ENCODE results near the gene RNF34. TPM values are rescaled to one million over a fixed set of nuclear protein-coding genes. Genes with fewer than 3 reads are reported as not detected.
"Not testable (repeated sequence)": the region's sequence is repeated elsewhere in the genome, so short reads cannot be mapped to it uniquely, and the experiment has no call there.

RNF34 gene
- total RNA-seq (2014; rRNA removed; shearing (Covaris generic)) = 61.0 and 66.2 TPM in 2 replicates

DNA sequence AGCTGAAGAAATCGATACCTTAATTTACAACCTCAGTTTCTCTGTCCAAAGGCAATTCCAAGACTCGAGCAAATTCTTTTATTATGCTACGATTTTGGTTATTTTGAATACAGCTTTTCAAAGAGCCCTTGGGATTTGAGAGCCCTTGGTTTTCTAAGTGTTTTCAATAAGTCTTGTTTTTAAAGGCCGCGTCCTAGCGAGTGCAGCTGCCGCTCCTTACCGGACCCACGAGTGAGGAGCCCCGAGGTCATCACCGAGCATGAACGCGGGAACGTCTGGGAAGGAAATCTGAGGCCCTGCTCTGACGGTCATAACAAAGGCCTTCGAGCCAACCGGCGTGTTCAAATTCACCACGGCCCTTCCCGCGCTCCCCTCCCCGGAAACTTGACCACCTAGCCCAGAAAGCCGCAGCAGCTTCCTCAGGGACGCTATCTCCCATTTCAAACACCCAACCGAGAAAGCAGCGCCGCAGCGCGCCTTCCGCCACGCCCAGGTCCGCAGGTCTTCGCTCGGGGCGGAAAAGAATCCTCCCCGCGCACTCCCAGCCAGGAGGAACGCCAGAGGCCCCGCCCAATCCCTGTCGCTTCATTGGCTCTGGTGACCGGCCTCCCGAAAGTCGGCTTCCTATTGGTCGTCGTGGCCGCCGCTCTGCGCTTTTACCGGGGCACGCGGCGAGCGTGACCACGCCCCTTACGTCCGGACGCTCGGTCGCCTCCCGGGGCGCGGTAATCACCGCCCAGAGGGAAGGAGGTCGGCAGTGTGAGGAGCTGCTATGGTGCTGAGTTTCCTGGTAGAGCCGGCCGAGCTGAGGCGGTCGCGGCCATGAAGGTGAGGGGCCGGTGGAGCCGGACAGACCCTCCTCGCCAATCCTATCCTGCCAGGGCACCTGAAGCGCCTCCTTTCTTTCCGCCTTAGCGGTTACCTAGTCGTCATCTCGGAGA is at the start of gene RNF34:
RNF34 (plus strand) TSS at position 728 of the 941 bp plus-strand sequence; CDS start at position 823, 95 bp downstream.
- Histone ChIP-seq H3K27me3 (no peaks in the 10 kb centered on the region), H3K9me3 (replicated peaks) (no peaks in the 10 kb centered on the region), H3K27ac (peak within 1 kb of the TSS; percentile 82), H3K4me3 (peak within 1 kb of the TSS; percentile 85), H3K4me1 (peaks cover 6% of the 10 kb centered on the region), H3K36me3 (peaks cover 7% of the 10 kb centered on the region; the same call in 1 of the 2 replicates)
- DNase-seq = peak; percentile 99

- peak; percentile 97 to 99 for DNase-seq
- Histone ChIP-seq H3K27me3 (no peaks in the 10 kb centered on the region), H3K4me3 (peak within 1 kb of the TSS; percentile 75), H3K9me3 (replicated peaks) (no peaks in the 10 kb centered on the region), H3K4me1 (no peaks in the 10 kb centered on the region; the same call in 1 of the 2 replicates), H3K36me3 (no peaks in the 10 kb centered on the region; the same call in 1 of the 2 replicates), H3K27ac (peak within 1 kb of the TSS; percentile 60)
Measured at GRCh38 chr12:121351820-121352681, 47.9 kb upstream of the RNF34 start, which contains the start of gene ANAPC5. ANAPC5 (minus strand) TSS chr12:121352411; CDS start chr12:121352340, 71 bp downstream.

DNA sequence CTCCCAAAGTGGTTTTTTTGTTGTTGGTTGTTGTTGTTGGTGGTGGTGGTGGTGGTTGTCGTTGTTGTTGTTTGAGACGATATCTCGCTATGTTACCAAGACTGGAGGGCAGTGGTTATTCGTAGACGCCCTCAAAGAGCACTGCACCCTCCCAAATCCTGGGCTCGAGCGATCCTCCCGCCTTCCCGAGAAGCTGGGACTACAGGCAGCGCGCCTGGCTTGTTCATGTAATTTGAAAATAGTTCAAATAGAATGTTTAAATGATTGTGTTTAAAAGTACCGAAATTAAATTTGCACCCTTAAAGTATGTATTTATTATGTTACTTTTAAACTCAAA is 47.3 kb upstream of the RNF34 start:
- peak overlapping the region; percentile 75 for H3K4me3 ChIP-seq
- H3K36me3 ChIP-seq = no peaks in the 10 kb centered on the region; the same call in 1 of the 2 replicates
- H3K4me1 ChIP-seq = no peaks in the 10 kb centered on the region; the same call in 1 of the 2 replicates
- no peak for DNase-seq
- peak overlapping the region; percentile 60 for H3K27ac ChIP-seq
- H3K9me3 ChIP-seq (replicated peaks) = no peaks in the 10 kb centered on the region
- H3K27me3 ChIP-seq = no peaks in the 10 kb centered on the region

DNA sequence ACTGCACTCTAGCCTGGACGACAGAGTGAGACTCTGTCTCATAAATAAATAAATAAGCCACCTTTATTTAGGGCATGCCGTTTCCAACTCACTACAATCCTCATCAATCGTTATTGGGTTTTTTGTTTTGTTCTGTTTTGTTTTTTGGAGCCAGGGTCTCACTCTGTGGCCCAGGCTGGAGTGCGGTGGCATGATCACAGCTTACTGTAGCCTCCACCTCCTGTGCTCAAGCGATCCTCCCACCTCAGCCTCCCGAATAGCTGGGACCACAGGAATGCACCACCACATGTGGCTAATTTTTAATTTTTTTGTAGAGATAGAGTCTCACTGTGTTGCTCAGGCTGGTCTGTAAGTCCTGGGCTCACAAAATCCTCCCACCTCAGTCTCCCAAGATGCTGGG is 44.1 kb upstream of the RNF34 start:
- Histone ChIP-seq H3K36me3 (no peaks in the 10 kb centered on the region), H3K4me1 (no peaks in the 10 kb centered on the region; the same call in 1 of the 2 replicates), H3K4me3 (no peak overlapping the region), H3K27me3 (no peaks in the 10 kb centered on the region), H3K9me3 (replicated peaks) (no peaks in the 10 kb centered on the region), H3K27ac (no peak overlapping the region)
- no peak for DNase-seq

GRCh38 chr12:121356657-121357056 is 43.3 kb upstream of the RNF34 start:
- Histone ChIP-seq H3K36me3 (no peaks in the 10 kb centered on the region), H3K27me3 (no peaks in the 10 kb centered on the region), H3K9me3 (replicated peaks) (no peaks in the 10 kb centered on the region), H3K4me1 (no peaks in the 10 kb centered on the region), H3K27ac (no peak overlapping the region), H3K4me3 (no peak overlapping the region)
- DNase-seq = no peak

DNA sequence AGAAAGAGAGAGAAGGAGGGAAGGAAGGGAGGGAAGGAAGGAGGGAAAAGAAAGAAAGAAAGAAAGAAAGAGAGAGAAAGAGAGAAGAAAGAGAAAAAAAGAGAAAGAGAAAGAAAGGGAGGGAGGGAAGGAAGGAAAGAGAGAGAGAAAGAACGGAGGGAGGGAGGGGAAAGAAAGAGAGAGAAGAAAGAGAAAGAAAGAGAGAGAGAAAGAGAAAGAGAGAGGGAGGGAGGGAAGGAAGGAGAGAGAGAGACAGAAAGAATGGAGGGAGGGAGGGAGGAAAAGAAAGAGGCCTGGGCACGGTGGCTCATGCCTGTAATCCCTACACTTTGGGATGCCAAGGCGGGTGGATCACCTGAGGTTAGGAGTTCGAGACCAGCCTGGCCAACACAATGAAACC is 42.6 kb upstream of the RNF34 start:
- no peak overlapping the region for H3K27ac ChIP-seq
- H3K27me3 ChIP-seq = no peaks in the 10 kb centered on the region
- no peaks in the 10 kb centered on the region for H3K9me3 ChIP-seq (replicated peaks)
- no peak overlapping the region for H3K4me3 ChIP-seq
- DNase-seq = no peak
- H3K36me3 ChIP-seq = no peaks in the 10 kb centered on the region
- no peaks in the 10 kb centered on the region for H3K4me1 ChIP-seq

DNA sequence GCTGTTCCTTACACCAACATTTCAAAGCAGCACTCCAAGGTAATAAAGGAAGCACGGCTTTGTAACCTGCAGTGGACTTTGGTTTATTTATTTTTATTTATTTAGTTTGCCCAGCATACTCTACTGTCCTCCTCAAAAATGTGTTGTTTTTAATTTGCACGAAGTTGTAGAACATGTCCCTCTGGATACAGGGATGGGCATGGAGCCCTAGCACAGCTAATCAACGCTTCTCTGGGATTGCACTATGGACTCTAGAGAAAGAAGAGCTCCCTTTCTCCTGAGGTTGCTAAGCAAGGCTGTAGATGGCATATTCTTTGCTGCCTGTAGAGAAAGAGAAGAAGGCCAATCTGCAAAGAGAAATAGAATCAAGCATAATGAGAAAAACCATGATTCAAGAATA is 41.8 kb upstream of the RNF34 start:
- DNase-seq = no peak
- no peak overlapping the region for H3K4me3 ChIP-seq
- H3K4me1 ChIP-seq = no peaks in the 10 kb centered on the region
- no peak overlapping the region for H3K27ac ChIP-seq
- no peaks in the 10 kb centered on the region for H3K9me3 ChIP-seq (replicated peaks)
- H3K36me3 ChIP-seq = no peaks in the 10 kb centered on the region
- H3K27me3 ChIP-seq = no peaks in the 10 kb centered on the region

- DNase-seq = no peak
Measured at GRCh38 chr12:121364683-121365121, 35.2 kb upstream of the RNF34 start.

GRCh38 chr12:121365416-121366062 is 34.4 kb upstream of the RNF34 start:
- no peak for DNase-seq
- no peaks in the 10 kb centered on the region for H3K4me1 ChIP-seq
- no peaks in the 10 kb centered on the region for H3K36me3 ChIP-seq
- no peaks in the 10 kb centered on the region for H3K9me3 ChIP-seq (replicated peaks)
- no peak overlapping the region for H3K27ac ChIP-seq
- no peaks in the 10 kb centered on the region for H3K27me3 ChIP-seq
- no peak overlapping the region for H3K4me3 ChIP-seq

More at GRCh38 chr12:121364683-121365121, 35.2 kb upstream of the RNF34 start:
- no peaks in the 10 kb centered on the region for H3K36me3 ChIP-seq
- H3K27ac ChIP-seq = no peak overlapping the region
- no peaks in the 10 kb centered on the region for H3K4me1 ChIP-seq
- no peak overlapping the region for H3K4me3 ChIP-seq
- no peaks in the 10 kb centered on the region for H3K27me3 ChIP-seq
- no peaks in the 10 kb centered on the region for H3K9me3 ChIP-seq (replicated peaks)

DNA sequence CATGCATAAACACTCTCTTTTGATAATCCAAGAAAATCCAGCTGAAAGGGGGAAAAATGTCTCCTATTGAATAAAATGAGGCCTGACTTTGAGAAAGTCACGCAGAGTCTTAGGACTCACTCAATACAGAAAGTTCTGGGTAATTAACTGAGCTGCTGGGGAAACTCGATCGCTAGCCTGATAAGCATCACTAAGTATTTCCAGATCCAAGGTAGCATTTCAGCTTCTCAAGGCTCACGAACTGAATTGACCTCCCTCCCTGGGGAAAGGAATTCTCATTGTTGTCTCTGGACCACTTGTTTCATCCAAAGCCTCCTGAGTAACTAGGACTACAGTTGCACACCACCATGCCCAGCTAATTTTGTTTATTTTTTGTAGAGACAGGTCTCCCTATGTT is 33.9 kb upstream of the RNF34 start:
- Histone ChIP-seq H3K9me3 (replicated peaks) (no peaks in the 10 kb centered on the region), H3K27me3 (no peaks in the 10 kb centered on the region), H3K36me3 (no peaks in the 10 kb centered on the region), H3K27ac (no peak overlapping the region), H3K4me1 (no peaks in the 10 kb centered on the region), H3K4me3 (no peak overlapping the region)
- DNase-seq = peak in 1 of 2 experiments; percentile 11

- H3K36me3 ChIP-seq = no peaks in the 10 kb centered on the region
- H3K4me1 ChIP-seq = no peaks in the 10 kb centered on the region
- no peaks in the 10 kb centered on the region for H3K9me3 ChIP-seq (replicated peaks)
- H3K27ac ChIP-seq = no peak overlapping the region
- H3K27me3 ChIP-seq = no peaks in the 10 kb centered on the region
- DNase-seq = no peak
- H3K4me3 ChIP-seq = no peak overlapping the region
Measured at GRCh38 chr12:121371404-121371803, 28.5 kb upstream of the RNF34 start.

DNA sequence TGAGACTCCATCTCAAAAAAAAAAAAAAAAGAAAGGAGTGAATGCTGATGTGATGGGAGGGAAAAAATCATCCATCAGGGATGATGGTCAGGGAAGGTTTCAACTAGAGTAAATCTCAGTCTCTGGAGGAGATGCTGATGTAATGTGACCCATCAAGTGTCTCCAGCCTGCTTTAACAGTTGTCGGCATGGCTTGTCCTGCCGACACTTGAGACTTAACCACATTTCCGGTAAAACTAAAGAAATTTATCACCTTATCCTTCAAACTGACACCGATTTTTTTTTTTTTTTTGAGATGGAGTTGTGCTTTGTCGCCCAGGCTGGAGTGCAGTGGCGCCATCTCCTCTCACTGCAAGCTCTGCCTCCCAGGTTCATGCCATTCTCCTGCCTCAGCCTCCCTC is 26.2 kb upstream of the RNF34 start:
- no peak for DNase-seq
- no peaks in the 10 kb centered on the region for H3K27me3 ChIP-seq
- H3K9me3 ChIP-seq (replicated peaks) = no peaks in the 10 kb centered on the region
- no peaks in the 10 kb centered on the region for H3K36me3 ChIP-seq
- H3K4me1 ChIP-seq = no peaks in the 10 kb centered on the region
- H3K4me3 ChIP-seq = no peak overlapping the region
- no peak overlapping the region for H3K27ac ChIP-seq

GRCh38 chr12:121374336-121374735 is 25.6 kb upstream of the RNF34 start:
- not testable (repeated sequence) for H3K27me3 ChIP-seq; H3K4me3 ChIP-seq; H3K36me3 ChIP-seq; H3K4me1 ChIP-seq; H3K9me3 ChIP-seq (replicated peaks); H3K27ac ChIP-seq; DNase-seq

- not testable (repeated sequence) for H3K27me3 ChIP-seq; H3K27ac ChIP-seq; H3K4me3 ChIP-seq; H3K36me3 ChIP-seq; H3K4me1 ChIP-seq; DNase-seq; H3K9me3 ChIP-seq (replicated peaks)
Measured at GRCh38 chr12:121374945-121375584, 24.9 kb upstream of the RNF34 start.
